HG03460 (cell line): ENCODE data around the gene ANP32A.

Experiments
- ATAC-seq: cut with Tn5 transposase; IDR thresholded peaks from one replicate; pipeline ENCODE4 v1.9.1; 2021; ENCODE audit not compliant: unreplicated experiment

The ANP32A gene

DNA sequence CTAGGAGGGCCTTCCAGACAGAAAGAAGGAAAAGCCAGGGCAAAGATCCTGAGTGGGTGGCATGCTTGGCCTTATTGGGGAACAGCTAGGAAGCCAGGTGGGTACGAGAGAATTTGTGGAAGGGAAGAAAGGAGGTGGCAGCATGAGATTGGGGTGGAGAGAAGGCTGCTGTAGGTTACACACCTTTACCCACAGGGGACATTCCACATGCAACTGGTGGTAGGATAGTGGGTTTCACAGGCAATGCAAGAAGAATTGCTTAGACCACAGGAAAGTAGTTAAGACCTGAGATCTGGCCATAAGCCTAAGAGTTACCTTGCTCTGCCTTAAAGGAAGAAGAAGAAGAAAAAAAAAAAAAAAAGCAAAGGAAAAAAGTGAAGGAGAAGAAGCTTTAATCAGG is 19.8 kb downstream of the ANP32A start:
- no peak for ATAC-seq

DNA sequence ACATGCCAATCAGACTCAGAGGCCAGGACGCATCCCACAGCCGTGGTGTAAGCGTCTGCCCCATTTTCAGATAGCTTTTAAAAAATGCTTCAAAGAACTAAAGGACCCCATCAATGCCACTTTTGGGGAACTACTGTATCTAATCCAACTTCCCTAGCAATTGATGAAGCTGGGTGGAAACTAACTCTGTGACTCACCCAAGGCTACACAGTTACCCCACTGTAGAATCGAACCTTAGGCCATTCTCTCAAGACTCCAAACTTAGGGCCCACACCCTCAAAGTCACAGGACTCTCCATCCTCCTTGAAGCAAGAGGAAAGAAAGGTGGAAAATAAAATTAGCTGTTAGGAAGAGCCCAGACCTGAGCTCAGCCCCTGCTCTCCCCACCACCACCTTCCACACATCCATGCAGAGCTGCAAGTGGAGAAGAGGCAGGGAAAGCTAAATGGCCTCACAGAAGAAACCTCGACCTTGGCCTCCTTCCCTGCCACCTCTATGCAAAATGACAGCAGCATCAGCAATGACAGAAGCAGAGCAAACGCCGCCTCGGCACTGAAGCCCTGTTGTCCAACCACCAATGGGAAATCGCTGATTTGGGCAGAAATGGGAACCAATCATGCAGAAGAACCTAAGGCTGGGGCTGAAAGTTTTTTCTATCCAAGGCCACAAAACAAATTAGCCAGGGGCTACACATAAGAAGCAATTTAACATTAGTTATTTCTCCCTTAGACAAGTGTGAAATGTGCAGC is 22.2 kb downstream of the ANP32A start:
- ATAC-seq: no peak

DNA sequence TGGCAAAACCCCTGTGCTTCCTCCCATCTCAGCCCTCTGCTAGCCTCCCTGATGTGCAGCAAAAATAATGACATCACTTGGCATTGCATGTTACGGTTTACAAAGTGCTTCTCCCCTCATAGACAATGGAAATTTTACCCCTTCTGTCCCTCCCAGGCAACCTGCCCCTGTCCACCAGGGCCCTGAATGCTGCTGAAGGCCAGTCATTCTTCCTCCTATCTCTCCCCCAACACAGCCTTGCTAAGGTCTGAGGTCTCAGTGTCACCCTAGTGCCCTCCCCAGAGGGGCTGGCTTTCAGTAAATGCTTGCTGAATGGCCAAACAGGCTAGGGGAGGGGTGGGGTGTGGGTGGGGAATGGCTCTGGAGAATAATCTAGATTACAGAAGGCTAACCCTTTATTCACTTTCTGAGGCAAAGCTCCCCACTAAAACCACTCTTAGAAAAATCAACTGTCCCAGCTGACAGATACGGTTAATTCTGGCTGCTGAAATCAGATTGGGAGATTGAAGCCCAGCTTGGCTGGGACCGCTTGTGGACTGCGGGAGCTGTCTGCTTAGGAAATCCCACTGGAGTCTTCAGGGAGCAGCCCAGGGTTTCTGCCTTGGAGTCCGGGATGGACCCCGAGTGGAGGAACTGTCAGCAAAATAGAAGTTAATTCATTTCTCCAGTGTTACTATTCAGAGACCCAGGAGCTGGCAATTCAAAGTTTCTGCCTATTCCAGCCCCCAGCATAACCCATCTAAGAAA is 22.9 kb downstream of the ANP32A start:
- no peak for ATAC-seq

DNA sequence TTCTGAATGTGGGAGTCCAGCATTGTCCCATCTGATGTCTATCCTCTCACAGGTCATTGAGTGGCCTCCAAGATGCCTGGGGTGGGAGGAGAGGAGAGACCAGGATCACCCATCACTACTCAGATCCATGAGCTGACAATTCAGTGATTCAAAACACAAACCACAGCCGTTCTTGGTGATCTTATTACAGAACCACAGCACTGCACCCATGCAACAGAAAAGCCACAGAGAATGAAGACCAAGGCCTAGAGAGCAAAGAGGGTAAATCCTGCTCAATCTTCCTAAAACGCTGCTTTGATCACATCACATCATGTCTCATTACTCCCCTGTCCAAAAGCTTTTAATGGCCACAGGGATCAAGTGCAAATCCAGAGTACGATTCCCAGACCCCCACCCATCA is 23.5 kb downstream of the ANP32A start:
- ATAC-seq: no peak

DNA sequence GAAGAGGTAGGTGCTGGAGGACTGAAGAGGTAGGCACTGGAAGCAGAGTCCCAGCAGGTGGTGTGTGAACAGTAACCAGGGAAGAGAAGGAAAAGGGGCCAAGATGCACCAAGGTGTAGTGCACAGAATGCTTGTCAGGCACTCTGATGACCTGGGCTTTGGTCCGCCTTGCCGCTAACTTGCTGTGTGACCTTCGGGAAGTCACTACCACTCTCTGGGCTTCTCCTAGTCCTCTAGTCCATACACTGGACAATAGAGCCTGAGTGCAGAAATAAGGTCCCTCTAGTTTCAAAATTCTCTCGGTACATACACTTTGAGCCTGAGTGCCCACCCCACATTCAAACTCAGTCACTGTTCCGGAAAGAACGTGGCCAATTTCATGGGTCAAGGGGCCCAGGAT is 24.1 kb downstream of the ANP32A start:
- ATAC-seq: no peak

DNA sequence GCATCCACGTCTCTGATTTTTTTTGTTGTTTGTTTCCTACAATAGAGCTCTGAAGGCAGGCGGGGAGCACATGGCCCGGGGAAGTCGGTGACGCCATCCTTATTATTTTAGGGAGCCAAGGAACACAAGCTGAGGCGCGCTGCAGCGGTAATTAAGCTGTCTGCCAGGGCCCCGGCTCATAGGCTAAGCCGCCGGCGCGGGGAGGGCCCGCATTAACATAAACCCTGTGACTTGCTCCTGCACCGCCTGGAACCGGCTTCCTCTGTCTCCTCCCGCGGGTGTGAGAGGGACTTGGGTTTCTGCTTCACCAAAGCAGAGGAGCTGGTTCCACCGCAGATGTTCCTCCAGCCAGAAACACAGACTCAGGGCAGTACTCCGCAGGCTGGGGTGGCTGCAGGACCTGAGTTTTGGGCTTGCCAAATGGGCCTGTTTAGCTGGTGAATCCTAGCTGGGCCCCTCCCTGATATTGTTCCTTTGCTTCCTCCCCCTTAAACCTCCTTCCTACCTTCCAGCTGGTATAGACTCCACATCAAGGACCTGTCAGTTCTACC is 25.3 kb downstream of the ANP32A start:
- peak; percentile 46 for ATAC-seq

DNA sequence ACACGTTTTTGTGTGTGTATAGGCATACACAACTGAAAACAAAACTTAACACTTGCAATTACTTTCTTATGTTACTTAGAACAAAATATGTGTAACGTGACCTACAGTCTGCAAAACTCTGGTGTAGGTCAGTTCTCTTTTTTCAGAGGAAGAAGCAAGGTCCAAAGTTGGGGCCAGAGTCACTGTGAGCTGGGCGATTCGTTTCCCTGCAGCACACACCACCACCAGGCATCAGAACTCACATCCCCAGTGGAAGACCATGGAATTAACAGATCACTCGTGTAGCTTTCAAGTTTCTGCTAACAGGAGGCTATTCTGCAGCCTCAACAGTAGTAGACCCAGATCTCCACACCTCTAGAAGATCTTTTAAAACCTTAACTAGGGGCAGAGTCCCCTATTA is 25.8 kb downstream of the ANP32A start:
- ATAC-seq: no peak

DNA sequence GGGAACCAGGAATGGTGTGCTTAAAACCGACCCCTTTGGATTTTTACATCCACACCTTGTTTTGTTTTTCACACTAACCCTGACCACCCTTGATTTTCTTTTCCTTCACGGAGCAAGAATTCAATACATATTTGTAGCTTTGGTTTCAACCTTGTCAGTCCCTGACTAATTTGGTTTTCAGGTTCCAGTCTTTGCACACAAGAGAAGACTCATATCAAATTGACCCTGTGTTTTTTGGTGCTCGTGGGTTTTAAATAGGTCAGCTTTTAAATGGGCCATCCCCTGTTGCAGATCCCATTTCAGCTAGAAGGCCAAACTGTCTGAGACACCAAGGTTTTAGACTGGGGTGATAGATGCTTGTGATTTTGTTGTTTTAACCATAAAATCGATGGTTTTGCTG is 26.4 kb downstream of the ANP32A start:
- ATAC-seq: no peak

DNA sequence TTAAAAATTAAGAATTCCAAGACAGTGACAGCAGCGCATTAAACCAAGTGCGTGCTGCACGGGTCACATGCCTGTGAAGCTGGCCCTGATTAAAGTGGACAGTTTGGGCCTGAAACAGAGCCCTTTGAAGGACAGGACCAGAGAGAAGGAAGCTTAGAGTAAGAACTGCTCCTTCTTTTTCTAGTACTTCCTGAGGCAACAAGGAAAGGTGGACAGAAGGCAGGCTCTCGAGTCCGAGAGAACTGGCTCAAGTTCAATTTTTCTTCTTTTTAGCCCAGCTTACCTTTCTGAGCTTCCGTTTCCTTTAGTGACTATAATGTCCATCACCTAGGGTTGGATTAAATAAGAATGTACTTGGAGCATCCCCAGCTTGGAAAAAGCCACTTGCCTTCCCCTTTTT is 26.9 kb downstream of the ANP32A start:
- no peak for ATAC-seq

DNA sequence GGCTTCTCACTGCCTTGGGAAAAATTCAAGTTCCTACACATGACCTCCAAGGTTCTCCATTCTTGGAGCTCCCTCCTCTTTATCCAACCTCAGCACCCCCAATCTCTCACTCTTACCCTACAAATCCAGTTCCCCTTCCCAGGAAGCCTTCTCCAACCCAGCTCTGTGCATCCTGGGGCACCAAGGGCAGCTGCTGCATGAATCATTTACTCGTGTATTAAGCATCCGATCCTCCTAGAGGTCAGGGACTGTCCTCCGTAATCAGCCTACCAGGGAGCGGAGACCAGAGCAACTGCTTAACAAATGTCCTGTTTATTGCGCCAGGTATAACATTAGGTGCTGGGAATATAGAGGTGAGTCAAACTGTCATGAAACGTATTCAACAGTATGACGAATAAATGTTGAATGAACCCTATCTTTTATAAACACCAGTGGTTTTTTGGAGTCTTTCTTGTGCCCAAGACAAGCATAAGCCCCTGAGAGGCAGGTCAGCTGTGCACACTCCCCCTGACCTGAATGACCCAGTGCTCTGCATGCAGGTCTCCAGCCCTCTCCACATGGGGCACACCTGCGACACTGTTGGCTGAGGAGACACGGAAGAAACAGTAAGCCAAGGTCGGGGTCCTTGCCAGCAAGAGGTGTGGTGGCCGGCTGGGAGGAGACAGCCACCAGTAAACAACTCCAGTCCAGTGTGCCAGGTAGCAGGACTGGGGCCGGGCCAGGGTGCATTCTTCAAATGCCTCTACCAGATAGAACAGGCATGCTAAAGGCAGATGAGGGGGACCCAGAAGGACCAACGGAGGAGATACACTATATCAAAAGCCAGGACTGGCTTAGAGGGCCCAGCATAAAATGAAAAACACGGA is 27.6 kb downstream of the ANP32A start:
- ATAC-seq: no peak

DNA sequence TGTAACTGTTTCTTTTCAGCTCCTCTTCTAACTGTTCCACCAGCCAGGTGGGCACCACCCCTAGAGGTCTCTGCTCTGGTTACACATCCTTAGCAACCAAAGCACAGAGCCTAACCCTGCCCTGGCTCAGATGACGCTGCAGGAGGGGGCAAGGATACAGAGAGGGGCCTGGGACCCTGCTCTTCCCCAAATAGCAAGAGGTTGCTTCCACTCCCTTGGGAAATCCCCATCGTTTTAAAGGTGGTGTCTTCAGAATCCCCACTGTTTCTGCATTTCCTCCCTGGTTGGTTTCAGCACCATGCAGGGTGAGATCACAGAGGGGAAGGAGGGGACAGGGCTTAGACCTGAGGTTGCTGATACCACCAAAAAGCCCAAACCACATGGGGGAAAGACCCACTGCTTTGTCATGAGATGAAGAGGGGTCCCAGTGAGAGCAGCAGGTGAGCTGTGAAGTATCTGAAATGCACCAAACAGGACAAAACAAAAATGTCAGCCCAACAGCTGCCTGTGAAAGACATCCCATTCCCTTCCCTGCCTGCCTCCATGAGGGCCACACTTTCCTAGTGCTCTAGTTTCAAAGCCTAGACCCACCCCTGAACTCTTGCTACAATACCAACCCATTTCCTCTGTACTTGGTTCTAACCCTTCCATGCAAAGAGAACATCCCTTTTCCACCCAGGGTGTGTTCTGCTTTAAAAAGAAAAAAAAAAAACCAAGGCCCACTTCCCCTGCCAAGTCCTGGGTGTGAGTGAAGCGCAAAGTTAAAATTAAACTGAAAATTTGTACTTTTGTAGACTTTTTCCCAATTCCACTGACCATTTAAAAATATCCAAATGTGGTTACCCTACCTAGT is 29.0 kb downstream of the ANP32A start:
- peak; percentile 65 for ATAC-seq

DNA sequence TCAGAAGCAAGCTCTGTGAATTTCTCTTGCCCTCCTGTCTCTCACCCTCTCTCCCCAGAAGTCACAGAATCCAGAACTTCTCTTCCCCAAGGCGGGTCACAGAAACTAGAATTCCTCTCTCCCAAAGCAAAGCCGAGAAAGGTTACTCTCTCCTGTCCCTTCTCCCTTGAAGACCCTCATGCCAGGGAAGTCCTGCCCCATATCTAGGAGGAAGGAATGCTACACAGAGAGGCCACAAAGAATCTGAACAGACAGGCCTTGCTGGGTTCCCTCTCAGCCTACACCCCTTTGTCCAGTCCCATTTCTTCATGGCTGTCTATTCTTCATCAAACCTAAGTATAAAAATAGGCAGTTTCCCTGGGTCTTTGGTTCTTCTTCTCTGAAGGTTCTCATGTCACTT is 29.8 kb downstream of the ANP32A start:
- no peak for ATAC-seq

DNA sequence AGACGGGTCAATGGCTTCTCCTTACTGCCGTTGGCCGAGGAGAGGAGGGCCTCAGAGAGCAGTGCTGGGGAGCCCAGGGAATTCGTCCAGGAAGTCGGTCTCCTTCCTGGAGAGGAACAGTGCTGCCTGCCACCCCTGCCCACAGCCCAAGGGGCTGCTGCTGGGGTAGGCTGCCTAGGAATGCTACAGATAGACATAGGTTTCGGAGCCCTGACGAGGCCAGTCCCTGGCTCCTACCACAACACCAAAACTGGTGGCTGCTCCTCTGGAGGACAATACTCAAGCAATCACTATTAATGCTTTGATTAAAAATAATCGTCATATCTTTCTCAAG is 30.5 kb downstream of the ANP32A start:
- ATAC-seq: no peak

DNA sequence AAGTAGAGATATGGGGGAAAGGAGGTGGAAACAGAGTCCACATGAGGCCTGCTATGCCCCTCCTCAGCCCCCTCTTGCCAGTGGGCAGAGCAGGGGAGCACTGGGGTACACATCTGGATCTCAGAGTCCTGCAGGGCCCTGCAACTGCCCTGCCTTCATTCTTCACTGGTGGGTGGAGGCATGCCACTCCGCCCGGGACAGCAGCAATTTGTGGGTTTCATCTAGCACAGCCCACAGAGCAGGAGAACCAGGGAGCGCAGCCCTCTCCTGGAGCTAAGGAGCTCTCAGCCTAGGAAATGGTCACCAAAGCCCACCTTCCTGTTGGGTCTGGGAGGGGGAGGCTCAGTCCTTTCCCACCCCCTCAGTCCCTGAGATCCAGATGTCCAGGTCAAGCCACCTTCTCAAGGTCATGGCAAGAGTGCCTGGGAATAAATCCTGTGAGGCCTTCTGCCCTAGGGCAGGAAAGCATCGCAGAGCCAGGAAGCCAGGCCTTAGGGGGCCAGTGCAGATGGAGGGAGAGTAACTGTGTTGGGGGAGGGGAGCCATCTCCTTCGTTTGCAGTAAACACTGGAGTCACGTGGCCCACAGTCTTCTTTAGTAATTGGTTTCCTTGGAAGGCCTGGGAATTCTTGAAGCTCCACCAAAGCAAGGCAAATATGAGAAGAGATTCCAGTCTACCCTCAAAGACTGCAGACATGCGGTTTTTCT is 31.0 kb downstream of the ANP32A start:
- ATAC-seq: no peak

DNA sequence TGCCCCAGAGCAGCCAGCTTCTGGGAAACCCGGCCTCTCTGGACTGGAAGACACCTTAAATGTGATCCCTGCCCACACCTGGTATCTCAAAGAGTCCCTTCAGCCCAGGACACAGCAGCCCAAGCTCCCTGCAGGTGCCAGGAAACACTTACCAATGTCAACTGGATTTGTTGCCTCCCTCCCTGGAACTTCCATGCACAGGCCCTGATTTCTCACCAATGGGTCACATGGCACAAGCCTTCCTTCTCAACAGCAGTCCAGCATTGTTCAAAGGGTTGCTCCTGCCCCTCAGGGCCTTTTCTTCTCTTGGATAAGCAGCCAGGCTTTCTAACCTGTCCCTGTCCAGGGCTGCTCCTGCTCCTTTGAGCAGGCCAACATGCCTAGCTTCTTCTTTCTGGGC is 31.6 kb downstream of the ANP32A start:
- no peak for ATAC-seq

DNA sequence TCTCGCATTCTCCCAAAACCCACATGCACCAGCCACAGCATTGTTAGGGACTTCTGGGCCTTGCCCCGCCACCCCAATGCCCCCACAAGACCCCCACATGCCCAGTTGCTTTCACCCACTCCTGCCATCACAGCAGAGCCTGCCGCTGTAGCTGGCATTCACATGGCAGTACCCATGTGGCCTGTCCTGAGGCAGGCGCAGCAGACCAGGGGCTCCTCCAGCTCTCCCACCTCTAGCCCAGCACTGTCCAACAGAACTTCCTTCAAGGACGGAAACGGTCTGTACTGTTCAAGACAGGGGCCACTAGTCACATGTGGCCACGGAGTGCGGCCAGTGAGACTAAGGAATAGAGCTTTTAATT is 32.5 kb downstream of the ANP32A start:
- no peak for ATAC-seq

DNA sequence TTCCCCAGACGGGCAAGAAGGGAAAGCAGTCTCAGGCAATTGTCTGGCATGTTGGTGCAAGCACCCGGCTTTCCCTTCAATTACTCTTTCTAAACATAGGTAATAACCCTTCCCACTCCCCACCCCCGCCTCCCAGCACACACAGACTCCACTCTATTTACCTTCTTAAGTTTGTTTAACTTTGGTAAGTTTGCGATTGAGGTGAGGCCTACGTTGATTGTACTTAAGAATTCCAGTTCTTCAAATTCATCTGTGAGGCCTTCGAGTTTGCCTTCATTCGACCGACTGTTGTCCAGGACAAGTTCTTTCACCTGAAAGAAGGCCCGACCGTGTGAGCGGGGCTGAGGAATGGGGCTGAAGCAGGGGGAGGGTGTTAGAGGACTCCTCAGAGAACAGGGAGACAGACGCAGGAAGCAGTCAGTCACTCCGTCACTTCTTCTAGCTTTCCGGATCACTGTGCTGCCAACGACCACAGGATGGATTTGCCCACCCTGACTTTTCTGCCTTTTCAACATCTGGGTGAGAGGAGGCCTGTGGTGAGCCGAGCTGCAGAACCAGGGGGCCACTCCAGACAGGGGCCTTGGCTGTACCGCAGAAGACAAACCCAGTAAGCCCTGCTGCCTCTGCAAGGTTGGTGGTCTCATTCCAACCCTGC is 33.0 kb downstream of the ANP32A start:
- ATAC-seq: no peak

DNA sequence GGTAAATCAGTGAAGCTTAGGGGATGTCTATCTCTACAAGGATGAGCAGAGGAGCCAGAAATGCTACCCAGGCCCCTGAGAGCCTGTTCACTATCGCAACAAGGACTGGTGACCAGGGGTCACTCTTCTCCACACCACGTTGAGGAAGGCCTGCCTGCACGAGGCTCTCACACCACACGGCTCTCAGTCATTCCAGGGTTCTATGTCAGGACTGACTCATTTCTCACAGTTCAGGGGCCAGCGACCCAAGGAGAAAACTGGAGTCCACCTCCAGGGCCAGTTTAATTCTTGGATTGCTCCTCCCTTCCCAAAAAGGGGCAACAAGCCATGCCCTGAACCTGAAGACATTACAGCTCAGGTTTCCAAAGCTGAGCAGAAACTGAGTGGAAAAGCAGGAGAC is 33.9 kb downstream of the ANP32A start:
- no peak for ATAC-seq

DNA sequence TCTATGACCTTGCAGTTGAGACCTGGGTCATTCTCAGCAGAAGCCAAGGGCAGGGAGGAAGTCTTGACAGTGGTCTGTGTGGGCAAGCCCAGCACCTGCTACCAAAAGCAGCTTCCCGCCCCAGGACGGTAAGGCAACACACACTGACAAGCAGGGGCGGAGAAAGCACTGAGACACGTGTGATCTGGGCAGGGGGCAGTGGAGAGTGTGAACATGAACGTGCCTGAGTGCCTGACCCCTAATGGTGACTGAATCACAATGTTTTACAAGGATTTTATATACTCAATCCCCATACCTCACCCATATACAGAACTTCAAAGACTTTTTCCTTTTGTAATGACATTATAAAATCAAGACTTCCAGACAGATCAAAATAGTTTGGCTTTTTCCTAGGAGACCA is 35.2 kb downstream of the ANP32A start:
- no peak for ATAC-seq

DNA sequence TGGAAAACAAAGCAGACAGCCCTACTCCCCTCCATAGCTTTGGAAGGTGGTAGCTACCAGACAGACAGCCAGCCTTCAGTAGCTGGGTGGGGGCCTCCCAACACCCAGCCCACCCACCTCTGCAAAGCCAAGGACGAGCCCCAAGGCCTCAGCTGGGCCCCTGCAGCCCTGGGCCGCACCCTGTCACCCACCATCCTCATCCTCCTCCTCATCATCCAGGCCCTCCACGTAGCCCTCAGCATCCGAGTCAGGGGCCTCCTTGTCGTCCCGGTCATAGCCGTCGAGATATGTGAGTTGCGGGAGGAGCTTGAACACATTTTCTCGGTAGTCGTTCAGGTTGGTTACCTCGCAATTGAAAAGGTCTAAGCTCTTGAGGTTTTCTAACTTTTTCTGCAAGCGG is 36.5 kb downstream of the ANP32A start:
- no peak for ATAC-seq
